GM12878 (cell line): Measurements from ENCODE around the gene NUDCD3. TPM values are rescaled to one million over a fixed set of nuclear protein-coding genes. Genes with fewer than 3 reads are reported as not detected.

ENCODE experiments used
- ATAC-seq: fragments of 200-7000 bp; cut with Tn5 transposase; 3 replicates; pipeline ENCODE4 v1.9.1; 2020; ENCODE audit warnings: mild to moderate bottlenecking, moderate library complexity
- BruUV-seq: library from RNA; stranded (reverse); fragments of 400-500 nt; replicated peaks from 2 replicates; lab custom pipeline; 2021; lab: Mats Ljungman, UMichigan
- CTCF ChIA-PET: fragments of 300-600 bp; sonication (Branson Sonifier 250); formaldehyde crosslinking; extraction: SDS; loops from one replicate; lab custom pipeline; 2021; ENCODE audit warnings: inconsistent platforms; lab: Yijun Ruan, JAX
- POLR2A ChIA-PET: fragments of 350-600 bp; formaldehyde crosslinking; extraction: SDS; loops from one replicate; lab custom pipeline; 2021; ENCODE audit warnings: inconsistent platforms; lab: Charles Lee
- RAD21 ChIA-PET: fragments of 300-600 bp; sonication (Branson Sonifier 250); formaldehyde crosslinking; loops from one replicate; lab custom pipeline; 2023; ENCODE audit warnings: antibody characterized with exemption; ENCODE audit not compliant: unreplicated experiment; lab: Charles Lee
- SMC1A ChIA-PET: fragments of 300-600 bp; sonication (Branson Sonifier 250); formaldehyde crosslinking; loops from one replicate; lab custom pipeline; 2023; ENCODE audit not compliant: unreplicated experiment, uncharacterized antibody; lab: Charles Lee
- DNase-seq: peaks from one replicate; pipeline ENCODE4 v3.0.0-alpha.2; 2011; ENCODE audit warnings: low read depth, low spot score
- FAIRE-seq: peaks from 3 replicates; lab custom pipeline; 2011; peaks lifted over from hg19 to GRCh38; lab: Jason Lieb, UNC
- H2AFZ ChIP-seq: 2 replicates; pipeline ENCODE4 v1.6.0; 2011; ENCODE audit warnings: low read depth, low read length, control low read depth; ENCODE audit not compliant: control insufficient read depth
- H3K27ac ChIP-seq: 2 replicates; pipeline ENCODE4 v1.5.1; 2011; ENCODE audit warnings: control low read depth; ENCODE audit not compliant: control insufficient read depth, insufficient read depth
- H3K27me3 ChIP-seq, 2 experiments: replicated peaks in 1 of 2; 2 replicates each; pipeline versions ENCODE4 v1.6.0 to v1.6.1; 2011; ENCODE audit warnings: low read length in 1 of 2; ENCODE audit not compliant: control insufficient read depth in 2 of 2, insufficient read depth in 2 of 2
- H3K36me3 ChIP-seq, 2 experiments: 2 replicates each; pipeline ENCODE4 v1.5.1; 2011; ENCODE audit warnings: low read length in 1 of 2; ENCODE audit not compliant: control insufficient read depth in 2 of 2, insufficient read depth in 2 of 2
- H3K4me1 ChIP-seq: 2 replicates; pipeline ENCODE4 v1.6.1; 2011; ENCODE audit warnings: mild to moderate bottlenecking, low read length, moderate library complexity, mixed read lengths; ENCODE audit not compliant: control insufficient read depth, insufficient read depth
- H3K4me2 ChIP-seq: 2 replicates; pipeline ENCODE4 v1.6.0; 2011; ENCODE audit warnings: control low read depth; ENCODE audit not compliant: control insufficient read depth, insufficient read depth
- H3K4me3 ChIP-seq: fragments of 200-600 bp; sonication (generic); 2 replicates; pipeline ENCODE4 v1.5.1; 2016
- H3K79me2 ChIP-seq: 2 replicates; pipeline ENCODE4 v1.6.0; 2011; ENCODE audit warnings: low read length; ENCODE audit not compliant: control insufficient read depth, insufficient read depth
- H3K9ac ChIP-seq: 2 replicates; pipeline ENCODE4 v1.8.0; 2011; ENCODE audit warnings: low read length, control low read depth, mixed read lengths; ENCODE audit not compliant: control insufficient read depth, insufficient read depth
- H3K9me3 ChIP-seq: replicated peaks from 3 replicates; pipeline ENCODE4 v1.5.1; 2011; ENCODE audit warnings: mild to moderate bottlenecking, low read length; ENCODE audit not compliant: control insufficient read depth, insufficient read depth
- H4K20me1 ChIP-seq: 2 replicates; pipeline ENCODE4 v1.6.0; 2011; ENCODE audit not compliant: control insufficient read depth, insufficient read depth
- BHLHE40 ChIP-seq, 2 experiments: fragments of 450-650 bp in 1 of 2; IDR thresholded peaks; 2 replicates each; pipeline ENCODE4 v1.6.1; 2011 to 2017; ENCODE audit warnings: low read depth in 2 of 2, borderline replicate concordance in 1 of 2, improper control_type of control experiment in 1 of 2, low read length in 1 of 2, mild to moderate bottlenecking in 1 of 2
- CREM ChIP-seq: IDR thresholded peaks from 2 replicates; pipeline ENCODE4 v1.6.1; 2014; ENCODE audit warnings: antibody characterized with exemption, low read depth
- EGR1 ChIP-seq, 2 experiments: IDR thresholded peaks; 1 replicate in 1 of 2; 2 replicates in 1 of 2; pipeline ENCODE4 v1.6.1; 2011 to 2012; ENCODE audit warnings: low read depth in 2 of 2, low read length in 2 of 2, borderline replicate concordance in 1 of 2, mild to moderate bottlenecking in 1 of 2, moderate library complexity in 1 of 2
- ELK1 ChIP-seq: IDR thresholded peaks from 2 replicates; pipeline ENCODE4 v1.6.1; 2012; ENCODE audit warnings: low read depth, low read length, improper control_type of control experiment
- JUNB ChIP-seq: IDR thresholded peaks from 2 replicates; pipeline ENCODE4 v1.6.1; 2016; ENCODE audit warnings: antibody characterized with exemption, mild to moderate bottlenecking
- MYC ChIP-seq: IDR thresholded peaks from 2 replicates; pipeline ENCODE4 v1.6.1; 2011; ENCODE audit warnings: mild to moderate bottlenecking, low read length, moderate library complexity, inconsistent platforms; ENCODE audit not compliant: insufficient read depth, insufficient replicate concordance, insufficient read length, severe bottlenecking
- NR2C2 ChIP-seq: IDR thresholded peaks from 2 replicates; pipeline ENCODE4 v1.6.1; 2011; ENCODE audit warnings: borderline replicate concordance, low read depth; ENCODE audit not compliant: control insufficient read depth, insufficient read length
- NRF1 ChIP-seq: conservative IDR thresholded peaks from 2 replicates; pipeline ENCODE4 v1.6.1; 2011; ENCODE audit warnings: mild to moderate bottlenecking, low read depth, low read length, improper control_type of control experiment
- PAX8 ChIP-seq: fragments of 450-650 bp; IDR thresholded peaks from 2 replicates; pipeline ENCODE4 v1.6.1; 2017; ENCODE audit warnings: mild to moderate bottlenecking, moderate library complexity
- PML ChIP-seq: IDR thresholded peaks from 2 replicates; pipeline ENCODE4 v1.6.1; 2012; ENCODE audit warnings: low read length, inconsistent platforms
- POU2F2 ChIP-seq: IDR thresholded peaks from 3 replicates; pipeline ENCODE4 v1.6.1; 2011; ENCODE audit warnings: low read depth, mild to moderate bottlenecking, low read length, borderline replicate concordance
- SMARCA5 ChIP-seq: fragments of 450-650 bp; IDR thresholded peaks from 2 replicates; pipeline ENCODE4 v1.6.1; 2017; ENCODE audit warnings: mild to moderate bottlenecking
- SP1 ChIP-seq: IDR thresholded peaks from one replicate; pipeline ENCODE4 v1.6.1; 2011; ENCODE audit warnings: low read depth, low read length
- TARDBP ChIP-seq: IDR thresholded peaks from 2 replicates; pipeline ENCODE4 v1.6.1; 2016; ENCODE audit warnings: borderline replicate concordance
- ZBTB40 ChIP-seq: fragments of 450-650 bp; IDR thresholded peaks from 2 replicates; pipeline ENCODE4 v1.6.1; 2016; ENCODE audit warnings: mild to moderate bottlenecking, moderate library complexity, borderline replicate concordance
- WGBS: methylation state at CpG from one replicate; pipeline ENCODE4 v1.1.6; 2016; ENCODE audit warnings: low lambda C conversion rate; ENCODE audit not compliant: insufficient replicate concordance, insufficient coverage; ENCODE audit errors: missing lambda C conversion rate; 5-methylcytosine and 5-hydroxymethylcytosine counted together
- in situ Hi-C: fragments of 300-500 bp; cut with MboI; formaldehyde crosslinking; loops from 9 replicates; pipeline ENCODE4 v1.14.3; 2018; ENCODE audit warnings: mixed read lengths
- intact Hi-C: fragments of 100-400 bp; cut with micrococcal nuclease; formaldehyde crosslinking; loops from one replicate; pipeline ENCODE4 v1.14.2; 2022; ENCODE audit not compliant: unreplicated experiment
- polyA plus RNA-seq, 11 experiments: library from polyadenylated mRNA; depleted of rRNA in 4 of 11; unstranded in 6 of 11; stranded (reverse) in 5 of 11; fragments of >200 nt; fragmentation: Nextera tagmentation in 4 of 11; fragmentation: Illumina TruSeq in 1 of 11; extraction: Ambion mirVana in 4 of 11; extraction: Trizol in 1 of 11; gene quantifications; 1 replicate in 1 of 11; 2 replicates in 10 of 11; pipeline versions ENCODE4 v1.2.1 to v1.2.3, GENCODE V29; 2011 to 2016; ENCODE audit warnings: inconsistent platforms in 2 of 11, missing spikeins in 2 of 11, low read depth in 1 of 11
- total RNA-seq, 4 experiments: library from RNA; depleted of rRNA in 3 of 4; stranded (reverse); fragments of >200 nt in 3 of 4; fragmentation: Illumina TruSeq in 1 of 4; extraction: Trizol in 1 of 4; gene quantifications; 2 replicates each; pipeline versions ENCODE4 v1.2.1 to v1.2.3, GENCODE V29; 2013 to 2021
- TF ChIP-seq, protein P1 (sequence below): fragments of 450-650 bp; IDR thresholded peaks from 2 replicates; pipeline ENCODE4 v1.6.1; 2016; ENCODE audit warnings: mild to moderate bottlenecking
- TF ChIP-seq, protein P2 (sequence below): IDR thresholded peaks from 2 replicates; pipeline ENCODE4 v1.6.1; 2011; ENCODE audit warnings: borderline replicate concordance, low read depth, mild to moderate bottlenecking, moderate library complexity, mixed read lengths, low read length; ENCODE audit not compliant: insufficient read depth; ENCODE audit errors: extremely low read length

Gene NUDCD3
- total and polyA plus RNA-seq, 10 of the 15 experiments (the other 5 are each of a cell fraction or from before 2014, with no cell fraction given): 25.0 to 89.8 (median 46.4) TPM

DNA sequence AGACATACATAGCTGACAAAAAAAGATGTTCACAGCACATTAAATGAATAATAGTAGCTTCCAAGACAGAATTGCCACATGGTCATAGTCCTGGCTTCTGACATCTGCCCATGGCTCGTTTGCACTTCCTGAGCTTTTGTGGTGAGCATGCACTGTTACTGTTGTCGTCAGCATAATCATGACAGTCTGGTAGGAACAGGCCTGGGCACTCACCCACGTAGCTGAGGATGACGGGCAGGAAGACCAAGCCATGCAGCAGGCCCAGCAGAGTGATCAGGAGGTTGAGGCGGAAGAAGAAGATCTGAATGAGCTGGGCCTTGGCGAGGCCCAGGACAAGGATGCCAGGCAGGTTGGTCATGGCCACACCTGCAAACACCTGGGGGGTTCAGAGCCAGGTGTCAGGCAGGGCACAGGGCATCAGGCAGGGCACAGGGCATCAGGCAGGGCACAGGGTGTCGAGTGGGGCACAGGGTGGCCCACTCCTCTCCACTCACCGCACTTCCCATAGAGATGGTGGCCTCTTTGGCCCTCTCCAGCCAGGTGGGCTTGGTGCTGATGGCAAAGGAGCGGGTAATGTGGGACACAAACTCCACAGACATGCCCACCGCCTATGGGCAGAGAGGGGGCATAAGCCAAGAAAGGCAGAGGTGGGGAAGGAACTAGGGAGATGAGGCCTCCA is 25.3 kb upstream of the NUDCD3 start:
- no peak for FAIRE-seq
- H3K4me3 ChIP-seq: no peak overlapping the region
- SMC1A ChIA-PET: no interaction called here
- no TSS peak for BruUV-seq
- no peak for ATAC-seq
- no peaks in the 10 kb centered on the region for H3K9me3 ChIP-seq
- CTCF ChIA-PET: interaction anchor here (2.1 kb wide), 1 partner anchor 19 kb away, joined by 8 read pairs; no protein-coding TSS in a partner anchor
- H3K4me2 ChIP-seq: no peak overlapping the region
- H4K20me1 ChIP-seq: no peaks in the 10 kb centered on the region
- no peaks in the 10 kb centered on the region for H3K27me3 ChIP-seq
- RAD21 ChIA-PET: no interaction called here
- in situ Hi-C loops: no loop called here
- no peak for DNase-seq
- H3K9ac ChIP-seq: no peak overlapping the region
- H3K27ac ChIP-seq: no peak overlapping the region
- intact Hi-C loops: no loop called here
- H3K4me1 ChIP-seq: no peaks in the 10 kb centered on the region
- no peaks in the 10 kb centered on the region for H3K79me2 ChIP-seq
- TF ChIP-seq EGR1 (IDR thresholded peaks at IDR 0.05; ENCODE audit: borderline replicate concordance in 1 of 2, low read depth in 2 of 2, low read length in 2 of 2): no peak
- TF ChIP-seq, protein P1, sequence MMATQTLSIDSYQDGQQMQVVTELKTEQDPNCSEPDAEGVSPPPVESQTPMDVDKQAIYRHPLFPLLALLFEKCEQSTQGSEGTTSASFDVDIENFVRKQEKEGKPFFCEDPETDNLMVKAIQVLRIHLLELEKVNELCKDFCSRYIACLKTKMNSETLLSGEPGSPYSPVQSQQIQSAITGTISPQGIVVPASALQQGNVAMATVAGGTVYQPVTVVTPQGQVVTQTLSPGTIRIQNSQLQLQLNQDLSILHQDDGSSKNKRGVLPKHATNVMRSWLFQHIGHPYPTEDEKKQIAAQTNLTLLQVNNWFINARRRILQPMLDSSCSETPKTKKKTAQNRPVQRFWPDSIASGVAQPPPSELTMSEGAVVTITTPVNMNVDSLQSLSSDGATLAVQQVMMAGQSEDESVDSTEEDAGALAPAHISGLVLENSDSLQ: no peak
- no peak for TF ChIP-seq CREM
- TF ChIP-seq SP1: no peak
- no peak for TF ChIP-seq MYC
- no peak for TF ChIP-seq NR2C2
- TF ChIP-seq ZBTB40: no peak
- no peak for TF ChIP-seq BHLHE40 (IDR thresholded peaks at IDR 0.05; ENCODE audit: borderline replicate concordance in 1 of 2, low read depth in 2 of 2, low read length in 1 of 2)
- TF ChIP-seq POU2F2: no peak
- no peak for TF ChIP-seq JUNB
- TF ChIP-seq ELK1: no peak
- no peak for TF ChIP-seq TARDBP
- TF ChIP-seq PML: no peak
- no peak for TF ChIP-seq PAX8
- no peak for TF ChIP-seq SMARCA5
- TF ChIP-seq, protein P2, sequence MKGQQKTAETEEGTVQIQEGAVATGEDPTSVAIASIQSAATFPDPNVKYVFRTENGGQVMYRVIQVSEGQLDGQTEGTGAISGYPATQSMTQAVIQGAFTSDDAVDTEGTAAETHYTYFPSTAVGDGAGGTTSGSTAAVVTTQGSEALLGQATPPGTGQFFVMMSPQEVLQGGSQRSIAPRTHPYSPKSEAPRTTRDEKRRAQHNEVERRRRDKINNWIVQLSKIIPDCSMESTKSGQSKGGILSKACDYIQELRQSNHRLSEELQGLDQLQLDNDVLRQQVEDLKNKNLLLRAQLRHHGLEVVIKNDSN: no peak
- TF ChIP-seq NRF1: no peak
- POLR2A ChIA-PET: no interaction called here
- no peak overlapping the region for H2AFZ ChIP-seq
- WGBS: 32% methylated on average over 10 of the region's 10 CpGs
- no peaks in the 10 kb centered on the region for H3K36me3 ChIP-seq
